RWPE1 (cell line): ENCODE measurements around the gene CASS4.

Experiments
- CTCF ChIA-PET: fragments of 350-600 bp; sonication (Branson Sonifier 250); formaldehyde crosslinking; extraction: SDS; loops from one replicate; lab custom pipeline; 2021; lab: Yijun Ruan, JAX
- POLR2A ChIA-PET: fragments of 400-600 bp; formaldehyde crosslinking; extraction: SDS; loops from one replicate; lab custom pipeline; 2020; ENCODE audit warnings: antibody characterized with exemption; ENCODE audit not compliant: low non-redundant PET; lab: Yijun Ruan, JAX
- DNase-seq: peaks from one replicate; pipeline ENCODE4 v3.0.0; 2012; ENCODE audit warnings: low spot score
- H3K27ac ChIP-seq: fragments of 450-650 bp; 2 replicates; pipeline ENCODE4 v1.5.1; 2017
- CTCF ChIP-seq: fragments of 450-650 bp; conservative IDR thresholded peaks from 2 replicates; pipeline ENCODE4 v1.5.1; 2017; ENCODE audit warnings: low read depth, mild to moderate bottlenecking

The CASS4 gene

GRCh38 chr20:56428881-56429280 lies 16.8 kb downstream of the CASS4 start:
- ChIA-PET POLR2A (no interaction called here), CTCF (interaction anchor here (0.5 to 0.6 kb wide), 3 partner anchors 160 to 240 kb away, joined by 3 read pairs; no protein-coding TSS in a partner anchor)
- DNase-seq = no peak
- H3K27ac ChIP-seq = no peak overlapping the region
- no peak for TF ChIP-seq CTCF

GRCh38 chr20:56429502-56429901 lies 17.4 kb downstream of the CASS4 start:
- ChIA-PET POLR2A (no interaction called here), CTCF (no interaction called here)
- H3K27ac ChIP-seq = no peak overlapping the region
- no peak for DNase-seq
- TF ChIP-seq CTCF = no peak

GRCh38 chr20:56429941-56430340 lies 17.9 kb downstream of the CASS4 start:
- CTCF ChIA-PET = no interaction called here
- DNase-seq = no peak
- H3K27ac ChIP-seq = no peak overlapping the region
- POLR2A ChIA-PET = no interaction called here
- no peak for TF ChIP-seq CTCF

GRCh38 chr20:56430461-56430860 lies 18.4 kb downstream of the CASS4 start:
- H3K27ac ChIP-seq = no peak overlapping the region
- ChIA-PET POLR2A (no interaction called here), CTCF (interaction anchor here (0.5 kb wide), 1 partner anchor 9 kb away, joined by 3 read pairs; no protein-coding TSS in a partner anchor)
- no peak for DNase-seq
- no peak for TF ChIP-seq CTCF

- ChIA-PET POLR2A (no interaction called here), CTCF (no interaction called here)
- TF ChIP-seq CTCF = no peak
- H3K27ac ChIP-seq = no peak overlapping the region
- no peak for DNase-seq
These were observed 18.9 kb downstream of the CASS4 start for GRCh38 chr20:56430957-56431356.

- POLR2A ChIA-PET = no interaction called here
- no peak for TF ChIP-seq CTCF
- DNase-seq = no peak
- CTCF ChIA-PET = no interaction called here
- H3K27ac ChIP-seq = no peak overlapping the region
These were observed 19.4 kb downstream of the CASS4 start for GRCh38 chr20:56431471-56431870.
